HepG2 (cell line): ENCODE measurements around the gene CTDSPL2.

Experiments used
- CREM ChIP-seq, 2 experiments: sonication (generic) in 1 of 2; formaldehyde crosslinking in 1 of 2; IDR thresholded peaks; 2 replicates each; pipeline versions ENCODE4 v1.4.0 to v1.6.1; 2016 to 2020; ENCODE audit warnings: antibody characterized with exemption in 1 of 2, mild to moderate bottlenecking in 1 of 2, missing genetic modification reagents in 1 of 2
- ETV6 ChIP-seq: sonication (generic); formaldehyde crosslinking; conservative IDR thresholded peaks from 2 replicates; pipeline ENCODE4 v1.4.0; 2020; ENCODE audit warnings: missing genetic modification reagents
- NFKBIZ ChIP-seq: IDR thresholded peaks from 2 replicates; pipeline ENCODE4 v1.6.1; 2018; ENCODE audit warnings: missing genetic modification reagents, missing compliant biosample characterization
- PAWR ChIP-seq: sonication (generic); formaldehyde crosslinking; IDR thresholded peaks from 2 replicates; pipeline ENCODE4 v1.4.0; 2020; ENCODE audit warnings: missing genetic modification reagents, mild to moderate bottlenecking, borderline replicate concordance

DNA sequence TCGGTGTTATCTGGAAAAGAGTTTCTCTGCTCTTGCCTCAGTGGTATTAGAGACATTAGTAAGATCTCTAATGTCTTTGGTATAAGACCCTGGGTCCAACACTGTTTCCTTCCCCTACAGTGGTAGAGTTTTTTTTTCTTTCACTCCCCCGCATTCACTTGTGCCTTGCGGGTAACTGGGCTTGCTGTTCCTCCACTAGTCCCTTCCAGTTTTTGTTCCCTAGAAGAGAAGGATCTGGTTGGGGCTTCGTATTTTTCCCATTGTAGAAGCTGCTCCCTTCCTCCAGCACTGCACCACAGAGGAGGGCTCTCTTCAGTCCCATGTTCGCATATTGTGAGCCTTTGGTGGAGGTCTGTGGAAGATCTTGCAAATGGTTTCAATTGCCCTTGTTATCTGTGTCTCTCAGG, 13.7 kb downstream of the CTDSPL2 start:
- TF ChIP-seq CREM (IDR thresholded peaks at IDR 0.05), result no peak
- TF ChIP-seq CREM (CRISPR knock-in tag; IDR thresholded peaks at IDR 0.05), result no peak
- no peak for TF ChIP-seq NFKBIZ (CRISPR knock-in tag)
- TF ChIP-seq ETV6 (CRISPR knock-in tag), result no peak
- TF ChIP-seq PAWR (CRISPR knock-in tag), result no peak
